ENCODE results near the gene COG3. TPM values are rescaled to one million over a fixed set of nuclear protein-coding genes. Genes with fewer than 3 reads are reported as not detected.

Gene COG3
- total and polyA plus RNA-seq, 10 of the 15 experiments (the other 5 are each of a cell fraction or from before 2014, with no cell fraction given): 6.1 to 35.1 (median 22.6) TPM

GRCh38 chr13:45464687-45465453 is at the start of gene COG3 (continued):
- TF ChIP-seq, protein P1, sequence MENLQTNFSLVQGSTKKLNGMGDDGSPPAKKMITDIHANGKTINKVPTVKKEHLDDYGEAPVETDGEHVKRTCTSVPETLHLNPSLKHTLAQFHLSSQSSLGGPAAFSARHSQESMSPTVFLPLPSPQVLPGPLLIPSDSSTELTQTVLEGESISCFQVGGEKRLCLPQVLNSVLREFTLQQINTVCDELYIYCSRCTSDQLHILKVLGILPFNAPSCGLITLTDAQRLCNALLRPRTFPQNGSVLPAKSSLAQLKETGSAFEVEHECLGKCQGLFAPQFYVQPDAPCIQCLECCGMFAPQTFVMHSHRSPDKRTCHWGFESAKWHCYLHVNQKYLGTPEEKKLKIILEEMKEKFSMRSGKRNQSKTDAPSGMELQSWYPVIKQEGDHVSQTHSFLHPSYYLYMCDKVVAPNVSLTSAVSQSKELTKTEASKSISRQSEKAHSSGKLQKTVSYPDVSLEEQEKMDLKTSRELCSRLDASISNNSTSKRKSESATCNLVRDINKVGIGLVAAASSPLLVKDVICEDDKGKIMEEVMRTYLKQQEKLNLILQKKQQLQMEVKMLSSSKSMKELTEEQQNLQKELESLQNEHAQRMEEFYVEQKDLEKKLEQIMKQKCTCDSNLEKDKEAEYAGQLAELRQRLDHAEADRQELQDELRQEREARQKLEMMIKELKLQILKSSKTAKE (IDR thresholded peaks at IDR 0.05; ENCODE audit: low read depth, poor library complexity, severe bottlenecking): peak; percentile 56
- TF ChIP-seq, protein P2, sequence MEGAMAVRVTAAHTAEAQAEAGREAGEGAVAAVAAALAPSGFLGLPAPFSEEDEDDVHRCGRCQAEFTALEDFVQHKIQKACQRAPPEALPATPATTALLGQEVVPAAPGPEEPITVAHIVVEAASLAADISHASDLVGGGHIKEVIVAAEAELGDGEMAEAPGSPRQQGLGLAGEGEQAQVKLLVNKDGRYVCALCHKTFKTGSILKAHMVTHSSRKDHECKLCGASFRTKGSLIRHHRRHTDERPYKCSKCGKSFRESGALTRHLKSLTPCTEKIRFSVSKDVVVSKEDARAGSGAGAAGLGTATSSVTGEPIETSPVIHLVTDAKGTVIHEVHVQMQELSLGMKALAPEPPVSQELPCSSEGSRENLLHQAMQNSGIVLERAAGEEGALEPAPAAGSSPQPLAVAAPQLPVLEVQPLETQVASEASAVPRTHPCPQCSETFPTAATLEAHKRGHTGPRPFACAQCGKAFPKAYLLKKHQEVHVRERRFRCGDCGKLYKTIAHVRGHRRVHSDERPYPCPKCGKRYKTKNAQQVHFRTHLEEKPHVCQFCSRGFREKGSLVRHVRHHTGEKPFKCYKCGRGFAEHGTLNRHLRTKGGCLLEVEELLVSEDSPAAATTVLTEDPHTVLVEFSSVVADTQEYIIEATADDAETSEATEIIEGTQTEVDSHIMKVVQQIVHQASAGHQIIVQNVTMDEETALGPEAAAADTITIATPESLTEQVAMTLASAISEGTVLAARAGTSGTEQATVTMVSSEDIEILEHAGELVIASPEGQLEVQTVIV (IDR thresholded peaks at IDR 0.05; ENCODE audit: borderline replicate concordance, partially characterized antibody): peak; percentile 84
- TF ChIP-seq, protein P3, sequence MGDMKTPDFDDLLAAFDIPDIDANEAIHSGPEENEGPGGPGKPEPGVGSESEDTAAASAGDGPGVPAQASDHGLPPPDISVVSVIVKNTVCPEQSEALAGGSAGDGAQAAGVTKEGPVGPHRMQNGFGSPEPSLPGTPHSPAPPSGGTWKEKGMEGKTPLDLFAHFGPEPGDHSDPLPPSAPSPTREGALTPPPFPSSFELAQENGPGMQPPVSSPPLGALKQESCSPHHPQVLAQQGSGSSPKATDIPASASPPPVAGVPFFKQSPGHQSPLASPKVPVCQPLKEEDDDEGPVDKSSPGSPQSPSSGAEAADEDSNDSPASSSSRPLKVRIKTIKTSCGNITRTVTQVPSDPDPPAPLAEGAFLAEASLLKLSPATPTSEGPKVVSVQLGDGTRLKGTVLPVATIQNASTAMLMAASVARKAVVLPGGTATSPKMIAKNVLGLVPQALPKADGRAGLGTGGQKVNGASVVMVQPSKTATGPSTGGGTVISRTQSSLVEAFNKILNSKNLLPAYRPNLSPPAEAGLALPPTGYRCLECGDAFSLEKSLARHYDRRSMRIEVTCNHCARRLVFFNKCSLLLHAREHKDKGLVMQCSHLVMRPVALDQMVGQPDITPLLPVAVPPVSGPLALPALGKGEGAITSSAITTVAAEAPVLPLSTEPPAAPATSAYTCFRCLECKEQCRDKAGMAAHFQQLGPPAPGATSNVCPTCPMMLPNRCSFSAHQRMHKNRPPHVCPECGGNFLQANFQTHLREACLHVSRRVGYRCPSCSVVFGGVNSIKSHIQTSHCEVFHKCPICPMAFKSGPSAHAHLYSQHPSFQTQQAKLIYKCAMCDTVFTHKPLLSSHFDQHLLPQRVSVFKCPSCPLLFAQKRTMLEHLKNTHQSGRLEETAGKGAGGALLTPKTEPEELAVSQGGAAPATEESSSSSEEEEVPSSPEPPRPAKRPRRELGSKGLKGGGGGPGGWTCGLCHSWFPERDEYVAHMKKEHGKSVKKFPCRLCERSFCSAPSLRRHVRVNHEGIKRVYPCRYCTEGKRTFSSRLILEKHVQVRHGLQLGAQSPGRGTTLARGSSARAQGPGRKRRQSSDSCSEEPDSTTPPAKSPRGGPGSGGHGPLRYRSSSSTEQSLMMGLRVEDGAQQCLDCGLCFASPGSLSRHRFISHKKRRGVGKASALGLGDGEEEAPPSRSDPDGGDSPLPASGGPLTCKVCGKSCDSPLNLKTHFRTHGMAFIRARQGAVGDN (IDR thresholded peaks at IDR 0.05): peak; percentile 59; the same call in 1 of the 2 replicates
- no peak for TF ChIP-seq RELA (IDR thresholded peaks at IDR 0.05; ENCODE audit: borderline replicate concordance, partially characterized antibody)
- peak; percentile 86 for TF ChIP-seq SIN3A (IDR thresholded peaks at IDR 0.05; ENCODE audit: low read depth, low read length)
- TF ChIP-seq, protein P4, sequence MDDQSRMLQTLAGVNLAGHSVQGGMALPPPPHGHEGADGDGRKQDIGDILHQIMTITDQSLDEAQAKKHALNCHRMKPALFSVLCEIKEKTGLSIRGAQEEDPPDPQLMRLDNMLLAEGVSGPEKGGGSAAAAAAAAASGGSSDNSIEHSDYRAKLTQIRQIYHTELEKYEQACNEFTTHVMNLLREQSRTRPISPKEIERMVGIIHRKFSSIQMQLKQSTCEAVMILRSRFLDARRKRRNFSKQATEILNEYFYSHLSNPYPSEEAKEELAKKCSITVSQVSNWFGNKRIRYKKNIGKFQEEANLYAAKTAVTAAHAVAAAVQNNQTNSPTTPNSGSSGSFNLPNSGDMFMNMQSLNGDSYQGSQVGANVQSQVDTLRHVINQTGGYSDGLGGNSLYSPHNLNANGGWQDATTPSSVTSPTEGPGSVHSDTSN (IDR thresholded peaks at IDR 0.05; ENCODE audit: insufficient replicate concordance, low read depth, low read length): peak; percentile 65
- no peak; the same call in 1 of the 2 replicates for TF ChIP-seq TBL1XR1 (IDR thresholded peaks at IDR 0.05; ENCODE audit: low read depth, low read length)
- TF ChIP-seq NBN (IDR thresholded peaks at IDR 0.05): 0 out of 2 replicates have a peak, but pooled peaks have one; percentile 74
- peak in 1 of 2 experiments; percentile 14; a peak in 1 of 4 replicates for TF ChIP-seq EP300 (IDR thresholded peaks at IDR 0.05; ENCODE audit: borderline replicate concordance in 1 of 2, control insufficient read depth in 1 of 2, low read depth in 2 of 2, low read length in 2 of 2)
- TF ChIP-seq FOXM1 (IDR thresholded peaks at IDR 0.05; ENCODE audit: low read depth, low read length): no peak; the same call in 1 of the 2 replicates
- TF ChIP-seq RAD51 (IDR thresholded peaks at IDR 0.05): no peak
- TF ChIP-seq SUPT20H (IDR thresholded peaks at IDR 0.05; ENCODE audit: borderline replicate concordance, control insufficient read depth, low read depth, low read length): no peak
- peak; percentile 2; the same call in 1 of the 2 replicates for TF ChIP-seq PAX5 (IDR thresholded peaks at IDR 0.05; ENCODE audit: borderline replicate concordance, low read depth, low read length)
- 0 out of 2 replicates have a peak, but pooled peaks have one; percentile 46 for TF ChIP-seq SMAD5 (IDR thresholded peaks at IDR 0.05; ENCODE audit: low read depth)
- TF ChIP-seq NR2F1 (conservative IDR thresholded peaks at IDR 0.05): no peak
- peak; percentile 69; the same call in 1 of the 2 replicates for TF ChIP-seq PML (IDR thresholded peaks at IDR 0.05; ENCODE audit: low read length)
- TF ChIP-seq MAX (IDR thresholded peaks at IDR 0.05; ENCODE audit: low read depth, low read length): no peak
- TF ChIP-seq HDGF (IDR thresholded peaks at IDR 0.05): no peak; the same call in 1 of the 2 replicates
- peak; percentile 14; the same call in 1 of the 2 replicates for TF ChIP-seq JUNB (IDR thresholded peaks at IDR 0.05)
